HG03521 (cell line): ENCODE measurements around the gene INS.
"Not testable (repeated sequence)": the region's sequence is repeated elsewhere in the genome, so short reads cannot be mapped to it uniquely, and the experiment has no call there.

Experiments used
- ATAC-seq: cut with Tn5 transposase; IDR thresholded peaks from one replicate; pipeline ENCODE4 v1.9.1; 2021; ENCODE audit warnings: mild to moderate bottlenecking, moderate library complexity; ENCODE audit not compliant: unreplicated experiment

Gene INS

DNA sequence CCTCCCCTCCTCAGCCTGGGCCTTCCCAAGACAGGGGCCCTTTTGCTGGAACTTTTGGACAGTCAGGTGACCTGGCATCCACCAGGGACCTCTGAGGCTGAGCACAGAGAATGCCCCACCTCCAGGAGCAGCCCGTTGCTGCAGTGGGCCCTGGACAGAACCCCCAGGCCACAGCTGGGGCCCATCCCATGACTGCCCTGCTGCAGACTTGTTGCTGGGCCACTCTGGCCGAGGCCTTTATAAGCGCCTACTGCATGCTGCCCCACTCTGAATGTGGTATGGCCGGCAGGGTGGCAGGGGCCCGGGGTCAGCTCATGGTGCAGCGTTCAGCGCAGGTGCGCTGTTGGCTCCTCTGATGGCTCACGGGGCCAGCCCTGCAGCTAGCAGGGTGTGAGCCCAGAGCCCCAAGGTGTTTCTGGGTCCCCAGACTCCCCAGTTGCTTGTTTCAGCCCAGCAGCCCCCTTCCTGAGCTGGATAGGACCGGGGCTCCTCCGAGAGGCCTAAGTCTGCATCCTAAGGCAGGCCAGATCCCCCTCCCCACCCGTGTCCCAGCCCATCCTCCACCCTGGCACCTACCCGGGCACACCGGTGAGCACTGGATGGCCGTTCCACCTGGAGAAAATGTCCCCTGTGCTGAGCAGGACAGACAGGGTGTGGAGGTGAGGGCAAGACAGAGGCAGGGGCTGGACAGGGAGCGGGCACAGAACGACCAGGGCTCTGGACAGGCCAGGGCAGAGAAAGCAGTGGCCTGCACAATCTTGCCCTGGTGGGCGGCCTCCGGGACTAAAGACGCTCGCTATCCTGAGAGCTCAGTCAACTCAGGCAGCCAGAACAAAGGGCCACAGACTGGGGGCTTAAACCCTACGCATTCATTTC lies 38.7 kb upstream of the INS start:
- no peak for ATAC-seq

DNA sequence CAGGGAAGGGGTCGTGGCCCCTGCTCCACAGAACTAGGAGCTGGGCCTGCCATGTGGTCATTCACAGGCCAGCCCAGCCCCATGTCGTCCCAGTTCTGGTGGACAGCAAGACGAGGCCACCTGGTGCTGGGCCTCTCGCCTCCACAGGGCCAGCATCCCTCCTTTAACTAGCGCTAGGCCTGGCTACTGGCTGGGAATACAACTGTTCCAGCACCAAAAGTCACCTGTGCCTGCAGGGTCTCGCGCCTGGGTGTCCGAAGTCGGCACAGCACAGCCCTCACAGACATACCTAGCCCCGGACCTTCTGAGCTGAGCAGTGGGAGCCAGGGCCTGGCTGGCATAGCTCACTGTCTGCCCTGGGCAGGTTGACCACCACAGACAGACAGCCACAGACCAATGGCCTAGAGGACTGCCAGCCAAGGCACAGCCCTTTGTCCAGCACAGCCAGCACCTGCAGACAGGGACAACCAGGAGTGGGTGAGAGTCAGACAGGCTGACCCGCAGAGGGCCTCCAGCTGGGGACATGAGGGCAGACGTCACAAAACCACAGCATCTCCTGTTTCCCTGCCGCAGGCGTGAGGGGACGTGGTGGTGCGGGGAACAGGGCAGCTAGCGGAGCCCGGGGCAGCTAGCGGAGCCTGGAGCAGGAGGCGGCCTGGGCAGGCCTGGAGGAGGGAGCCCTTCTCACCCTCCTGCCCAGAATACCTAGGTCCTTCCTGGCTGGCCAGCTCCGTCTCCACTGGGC lies 37.8 kb upstream of the INS start:
- no peak for ATAC-seq

DNA sequence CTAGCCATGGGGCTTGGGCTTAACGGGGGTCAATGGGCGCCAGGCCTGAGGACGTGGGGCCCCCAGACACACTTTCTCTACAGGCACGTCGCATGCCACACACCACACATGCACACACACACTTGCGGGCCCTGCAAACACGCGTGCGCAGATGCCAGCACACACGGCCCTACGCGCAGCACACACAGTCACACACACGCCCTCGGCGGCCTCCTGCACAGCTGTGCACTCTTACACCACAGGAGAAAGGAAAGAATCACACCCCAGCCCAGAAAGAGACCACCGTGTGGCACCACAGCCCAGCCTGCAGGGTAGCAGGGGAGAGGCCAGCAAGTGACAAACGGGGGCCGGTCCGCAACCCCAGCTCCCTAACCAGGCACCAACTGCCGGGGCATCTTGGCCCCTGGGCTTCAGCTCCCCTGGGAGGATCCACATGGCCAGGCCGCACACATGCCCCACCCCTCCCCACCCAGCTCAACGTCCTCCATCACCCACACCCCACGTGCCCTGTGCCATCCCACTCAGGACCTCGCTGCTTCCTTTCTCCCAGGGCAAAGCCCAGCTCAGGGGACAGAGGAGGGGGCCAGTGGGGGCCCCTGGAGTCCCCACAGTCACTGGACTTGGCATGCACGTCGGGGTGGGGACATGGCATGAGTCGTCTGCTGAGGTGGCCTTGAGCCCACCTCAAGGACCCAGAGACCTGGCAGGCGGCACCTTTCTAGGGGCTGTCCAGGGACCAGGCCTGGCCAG lies 36.9 kb upstream of the INS start:
- no peak for ATAC-seq

DNA sequence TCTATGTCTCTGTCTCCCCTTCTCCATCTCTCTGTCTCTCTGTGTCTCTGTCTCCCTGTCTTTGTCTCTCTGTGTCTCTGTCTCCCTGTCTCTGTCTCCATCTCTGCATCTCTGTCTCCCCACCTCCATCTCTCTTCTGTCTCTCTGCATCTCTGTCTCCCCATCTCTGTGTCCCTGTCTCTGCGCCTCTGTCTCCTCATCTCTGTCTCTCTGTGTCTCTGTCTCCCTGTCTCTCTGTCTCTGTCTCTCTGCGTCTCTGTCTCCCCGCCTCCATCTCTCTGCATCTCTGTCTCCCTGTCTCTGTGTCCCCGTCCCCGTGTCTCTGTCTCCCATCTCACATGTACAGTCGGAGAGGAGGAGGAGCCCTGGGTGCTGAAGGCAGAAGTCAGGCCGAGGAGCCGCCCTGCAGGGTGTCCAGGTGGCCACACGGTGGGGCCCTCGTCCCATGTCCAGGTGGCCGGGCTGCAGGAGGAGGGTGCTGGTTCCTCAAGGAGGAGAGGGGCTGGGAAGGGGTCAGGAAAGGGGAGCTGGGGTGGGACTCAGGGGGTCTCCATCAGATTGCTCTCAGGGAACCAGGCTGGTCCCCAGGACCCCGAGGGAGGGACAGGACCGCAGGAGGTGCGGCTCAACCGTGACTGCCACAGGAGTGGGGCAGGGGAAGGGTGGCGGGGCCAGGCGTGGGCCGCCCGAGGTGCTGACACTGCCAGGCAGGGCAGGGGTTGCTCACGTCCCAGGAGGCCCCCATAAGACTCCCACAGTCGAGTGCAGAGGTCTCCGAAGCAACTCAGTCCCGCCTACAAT lies 36.2 kb upstream of the INS start:
- no peak for ATAC-seq

DNA sequence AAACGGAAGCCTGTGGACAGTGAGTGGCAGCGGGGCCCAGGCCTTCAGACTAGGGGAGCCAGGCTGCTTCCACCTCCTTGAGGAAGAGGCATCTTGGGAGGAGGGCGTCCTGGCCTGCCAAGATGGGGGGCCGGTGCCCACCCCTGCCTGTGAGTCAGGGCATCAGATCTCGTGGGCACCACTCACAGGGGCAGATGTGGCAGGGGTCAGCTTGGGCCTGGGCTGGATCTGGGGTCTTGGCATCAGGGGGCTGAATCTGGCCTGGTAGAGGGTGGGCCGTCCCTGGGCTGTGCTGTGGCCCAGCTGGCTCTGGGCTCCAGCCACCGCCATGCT lies 34.7 kb upstream of the INS start:
- no peak for ATAC-seq

DNA sequence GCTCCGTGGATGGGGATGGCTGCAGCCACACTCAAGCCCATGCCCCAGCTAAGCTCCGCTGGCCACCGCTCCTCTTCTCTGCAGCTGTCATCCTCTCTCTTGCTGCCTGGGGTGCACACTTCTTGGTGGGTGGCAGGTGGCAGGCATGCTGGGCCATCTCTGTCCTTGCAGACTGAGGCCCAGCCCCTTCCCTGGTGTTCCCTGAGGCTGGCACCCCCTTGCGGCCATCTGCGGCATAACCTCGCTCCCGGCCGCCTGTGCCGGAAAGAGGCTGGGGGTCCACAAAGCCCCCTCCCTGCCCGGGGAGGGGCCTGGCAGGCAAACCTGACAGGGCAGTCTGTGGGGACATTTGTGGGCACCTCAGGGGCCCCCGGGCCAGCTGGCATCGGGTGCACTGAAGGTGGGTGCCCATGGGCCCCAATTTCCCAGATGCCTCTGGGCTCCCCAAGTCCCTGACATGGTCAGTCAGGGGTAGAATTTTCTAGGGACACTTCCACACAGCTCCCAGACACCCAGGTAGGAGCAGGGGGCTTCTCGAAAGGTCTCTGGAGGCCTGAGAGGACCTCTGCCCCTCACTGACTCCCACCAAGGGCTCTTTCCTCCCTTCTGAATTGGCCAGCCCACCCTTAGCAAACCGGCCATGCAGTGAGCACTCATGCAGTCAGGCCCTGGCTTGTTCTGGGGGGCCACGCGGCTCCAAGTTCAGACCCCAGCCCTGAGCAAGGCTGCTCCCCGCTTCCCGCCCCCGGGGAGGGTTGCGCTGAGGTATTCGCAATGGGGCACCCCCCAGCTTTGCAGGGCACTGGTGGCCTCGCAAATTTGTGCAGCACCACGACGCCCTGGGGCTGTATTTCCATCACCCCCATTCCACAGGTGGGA lies 34.1 kb upstream of the INS start:
- no peak for ATAC-seq

DNA sequence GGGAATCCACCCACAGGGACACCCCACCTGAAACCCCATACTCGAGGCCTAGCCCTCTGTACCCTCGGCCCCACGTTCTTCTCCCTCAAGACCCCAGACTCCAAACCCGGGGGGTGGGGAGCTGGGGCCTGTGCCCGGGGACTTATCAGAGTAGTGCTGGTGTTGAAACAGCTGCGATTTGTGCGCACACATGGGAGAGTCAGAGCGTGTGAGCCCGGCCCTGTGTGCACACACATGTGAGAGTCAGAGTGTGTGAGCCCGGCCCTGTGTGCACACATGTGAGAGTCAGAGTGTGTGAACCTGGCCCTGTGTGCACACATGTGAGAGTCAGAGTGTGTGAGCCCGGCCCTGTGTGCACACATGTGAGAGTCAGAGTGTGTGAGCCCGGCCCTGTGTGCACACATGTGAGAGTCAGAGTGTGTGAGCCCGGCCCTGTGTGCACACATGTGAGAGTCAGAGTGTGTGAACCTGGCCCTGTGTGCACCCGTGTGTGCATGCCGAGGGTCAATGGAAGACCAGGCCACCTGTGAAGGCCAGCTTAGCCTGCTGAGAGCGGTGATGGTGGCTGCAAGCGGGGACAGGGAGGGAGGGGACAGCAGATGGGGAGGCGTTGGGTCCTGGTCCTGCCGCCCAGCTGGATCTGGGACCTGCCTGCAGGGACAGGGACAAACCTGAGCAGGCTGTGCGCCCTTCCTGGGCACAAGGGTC lies 33.0 kb upstream of the INS start:
- ATAC-seq: not testable (repeated sequence)

DNA sequence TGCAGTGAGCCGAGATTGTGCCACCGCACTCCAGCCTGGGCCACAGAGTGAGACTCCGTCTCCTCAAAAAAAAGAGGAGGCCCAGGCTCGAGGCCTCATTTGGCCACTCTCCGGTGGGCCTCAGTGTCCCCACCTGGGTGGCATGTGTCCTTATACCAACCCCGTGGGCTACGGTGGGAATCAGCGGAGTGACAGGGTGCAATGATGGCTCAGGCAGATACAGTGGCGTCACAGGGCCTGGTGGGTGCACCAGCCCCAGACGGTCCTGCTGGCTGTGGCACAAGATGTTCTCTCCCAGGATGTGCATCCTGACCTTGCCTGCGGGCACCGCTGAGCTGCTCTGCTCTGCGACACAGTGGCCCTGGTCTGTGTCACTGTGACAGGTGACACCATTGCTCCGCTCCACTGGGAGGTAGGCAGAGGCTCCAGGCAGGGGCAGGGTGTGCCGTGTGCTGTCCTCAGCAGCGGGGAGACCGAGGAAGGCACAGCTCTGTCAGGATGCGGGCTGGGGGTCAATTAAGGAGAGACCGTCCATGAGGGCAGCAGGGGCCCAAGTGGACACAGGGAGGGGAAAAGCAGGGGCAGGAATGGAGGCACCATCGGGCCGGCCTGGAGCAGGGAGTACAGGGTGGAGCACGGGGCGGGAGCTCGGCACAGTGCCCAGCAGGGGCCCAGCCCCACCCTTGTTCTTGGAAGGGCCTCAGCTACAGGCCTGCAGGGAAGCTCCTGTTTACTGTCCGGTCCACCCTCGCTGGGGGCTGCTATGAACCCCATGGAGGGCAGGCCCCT lies 32.3 kb upstream of the INS start:
- no peak for ATAC-seq

DNA sequence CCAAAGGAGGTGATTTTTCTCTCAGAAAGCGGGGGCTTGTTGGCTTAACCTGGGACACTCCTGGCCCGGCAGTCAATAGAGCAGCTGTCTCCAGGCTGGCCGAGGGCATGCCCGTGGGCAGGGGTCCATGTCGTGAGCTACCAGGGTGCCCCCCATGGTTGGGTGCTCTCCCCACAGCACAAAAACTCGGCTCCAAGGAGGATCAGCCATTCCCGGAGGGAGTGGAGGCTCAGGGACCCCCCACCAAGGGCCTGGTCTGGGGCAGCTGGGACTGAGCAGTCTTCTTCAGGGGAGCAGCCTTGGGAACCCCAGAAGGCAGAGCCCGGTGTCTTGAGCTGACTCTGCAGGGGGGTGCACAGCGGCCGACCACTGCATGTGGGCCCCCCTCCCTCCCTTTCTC lies 31.4 kb upstream of the INS start:
- ATAC-seq: no peak

DNA sequence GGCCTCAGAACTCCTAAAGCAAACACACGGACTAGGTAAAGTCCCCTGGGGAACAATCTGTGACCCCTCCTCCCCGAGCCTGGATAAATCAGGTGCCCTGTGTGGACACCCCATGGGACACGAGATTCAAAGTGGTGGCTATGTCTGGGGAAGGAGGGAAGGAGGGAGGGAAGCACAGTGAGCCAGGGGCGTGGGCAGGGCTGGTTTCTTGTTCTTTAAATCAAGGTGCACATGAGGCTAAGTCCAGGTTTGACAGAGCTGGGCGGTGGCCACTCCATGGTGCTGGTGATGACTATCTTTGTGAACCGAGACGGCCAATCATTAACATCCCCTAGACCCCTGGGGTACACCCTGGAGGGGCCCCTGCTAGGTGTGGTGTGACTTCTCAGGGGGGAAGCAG lies 30.9 kb upstream of the INS start:
- ATAC-seq: no peak

DNA sequence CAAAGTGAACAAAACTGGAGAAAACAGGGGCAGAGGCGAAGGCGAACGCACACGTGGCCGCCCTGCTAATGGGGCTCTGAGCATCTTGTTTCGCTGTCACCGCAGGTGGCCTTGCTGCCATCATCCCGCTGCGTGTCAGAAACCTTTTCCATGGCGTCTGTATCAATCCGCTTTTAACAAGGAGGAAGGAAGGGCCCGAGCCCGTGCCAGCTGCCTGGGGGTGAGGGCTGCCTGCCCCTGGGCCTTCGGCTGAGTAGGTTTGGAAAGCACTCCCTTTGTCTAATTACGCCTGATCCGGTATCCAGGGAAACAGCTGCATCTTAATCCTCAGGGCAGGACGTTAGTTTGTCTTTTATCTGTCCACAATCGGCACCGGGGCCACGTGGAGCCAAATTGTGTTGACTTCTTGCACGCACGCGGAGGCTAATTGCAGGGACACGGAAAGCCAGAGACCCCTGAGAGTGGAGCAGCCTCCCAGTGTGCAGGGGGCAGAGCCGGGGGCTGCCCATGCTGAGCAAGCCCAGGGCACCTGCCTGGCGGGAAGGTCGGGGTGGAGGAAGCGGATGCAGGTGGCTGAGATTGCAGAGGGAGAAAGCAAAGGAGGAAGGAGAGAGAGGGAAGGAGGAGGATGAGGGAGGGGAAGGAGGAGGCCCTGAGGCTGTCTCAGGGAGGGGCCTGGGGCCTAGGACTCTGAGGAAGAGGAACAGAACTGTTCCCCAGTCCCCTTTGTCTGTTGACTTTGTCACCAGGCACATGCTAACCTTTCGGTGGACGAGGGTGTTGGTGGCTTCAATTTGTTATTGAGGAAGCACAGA lies 29.9 kb upstream of the INS start:
- no peak for ATAC-seq

DNA sequence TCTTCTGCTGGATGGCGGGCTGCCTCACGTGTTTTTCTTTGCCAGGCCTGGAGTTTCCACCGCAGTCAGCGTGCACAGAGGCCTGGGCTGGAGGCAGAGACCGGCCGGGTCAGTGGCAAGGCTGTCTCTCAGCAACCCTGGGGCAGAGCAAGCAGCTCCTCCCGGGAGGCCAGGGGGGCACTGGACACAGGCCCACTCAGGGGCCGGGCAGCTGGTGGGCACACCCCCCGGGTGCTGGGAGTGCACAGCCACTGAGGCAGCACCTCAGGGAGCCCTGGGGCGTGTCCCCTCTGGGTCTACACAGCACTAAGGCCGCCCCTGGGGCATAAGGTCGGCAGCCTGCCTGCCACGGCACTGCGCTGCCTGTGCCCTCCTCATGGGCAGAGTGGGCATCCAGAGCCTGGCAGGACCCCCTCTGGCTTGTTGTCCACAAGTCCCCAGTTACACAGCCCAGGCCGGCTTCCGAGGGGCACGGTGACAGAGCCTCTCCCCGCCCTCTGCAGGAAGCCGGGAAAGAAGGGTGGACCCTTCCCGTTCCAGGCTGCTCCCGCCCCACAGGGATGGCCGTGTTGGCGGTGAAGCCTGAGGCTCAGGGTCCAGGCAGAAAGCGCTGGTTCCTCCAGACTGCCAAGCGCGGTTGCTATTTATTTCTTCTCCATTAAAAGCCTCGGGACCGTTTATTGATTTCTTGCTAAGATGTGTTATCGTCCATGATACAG lies 29.1 kb upstream of the INS start:
- no peak for ATAC-seq

DNA sequence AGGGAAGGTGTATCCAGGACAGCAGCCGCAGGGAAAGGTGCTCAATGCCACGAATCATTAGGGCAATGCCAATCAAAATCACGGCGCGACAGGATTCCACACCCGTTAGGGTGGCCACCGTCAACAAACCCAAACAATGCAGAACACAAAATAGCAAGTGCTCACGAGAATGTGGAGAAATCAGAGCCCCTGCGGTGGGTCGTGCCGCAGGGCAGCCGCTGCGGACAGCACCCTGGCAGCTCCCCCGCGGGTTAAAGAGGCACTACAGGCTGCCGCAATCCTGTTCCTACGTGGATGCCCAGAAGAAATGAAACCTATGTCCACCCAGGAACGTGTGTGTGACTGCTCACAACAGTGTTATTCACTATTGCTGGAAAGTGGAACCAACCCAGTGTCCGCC lies 27.7 kb upstream of the INS start:
- no peak for ATAC-seq

DNA sequence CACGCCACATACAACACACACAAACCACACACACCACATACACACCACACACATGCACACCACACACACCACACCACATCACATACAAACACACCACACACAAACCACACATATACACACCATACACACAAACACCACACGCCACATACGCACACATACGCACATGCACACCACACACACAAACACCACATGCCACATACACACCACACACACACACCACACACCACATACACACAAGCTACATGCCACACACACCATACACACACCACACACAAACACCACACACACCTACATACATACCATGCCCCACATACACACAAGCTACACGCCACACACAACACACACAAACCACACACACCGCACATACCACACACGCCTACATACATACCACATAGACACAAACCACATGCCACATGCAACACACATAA lies 26.3 kb upstream of the INS start:
- ATAC-seq: no peak

DNA sequence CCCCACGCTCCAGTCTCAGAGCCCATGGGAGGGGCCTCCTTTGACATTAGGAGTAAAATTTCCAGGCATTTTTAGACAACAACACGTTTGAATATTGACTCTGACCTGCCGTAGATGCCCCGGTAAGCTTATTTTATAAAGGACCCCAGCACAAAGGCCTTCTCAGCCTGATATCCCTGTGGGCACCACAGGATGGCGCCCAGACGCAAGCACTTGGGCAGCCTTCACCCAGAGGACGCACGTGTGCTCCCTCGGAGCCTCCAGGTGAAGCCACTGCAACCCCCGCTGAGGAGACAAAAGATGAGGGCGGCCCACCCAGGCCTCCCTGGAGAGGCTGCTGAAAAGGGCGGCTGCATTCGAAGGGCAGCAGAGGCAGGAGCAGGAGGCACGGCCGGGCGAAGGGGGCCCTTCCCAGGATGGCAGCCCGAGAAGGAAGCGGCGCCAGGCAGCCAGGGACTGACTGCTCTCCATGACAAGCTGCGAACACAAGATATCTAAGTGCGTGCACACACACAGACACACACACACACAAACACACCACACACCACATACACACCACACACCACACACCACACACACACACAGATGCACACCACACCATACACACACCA lies 25.8 kb upstream of the INS start:
- no peak for ATAC-seq

DNA sequence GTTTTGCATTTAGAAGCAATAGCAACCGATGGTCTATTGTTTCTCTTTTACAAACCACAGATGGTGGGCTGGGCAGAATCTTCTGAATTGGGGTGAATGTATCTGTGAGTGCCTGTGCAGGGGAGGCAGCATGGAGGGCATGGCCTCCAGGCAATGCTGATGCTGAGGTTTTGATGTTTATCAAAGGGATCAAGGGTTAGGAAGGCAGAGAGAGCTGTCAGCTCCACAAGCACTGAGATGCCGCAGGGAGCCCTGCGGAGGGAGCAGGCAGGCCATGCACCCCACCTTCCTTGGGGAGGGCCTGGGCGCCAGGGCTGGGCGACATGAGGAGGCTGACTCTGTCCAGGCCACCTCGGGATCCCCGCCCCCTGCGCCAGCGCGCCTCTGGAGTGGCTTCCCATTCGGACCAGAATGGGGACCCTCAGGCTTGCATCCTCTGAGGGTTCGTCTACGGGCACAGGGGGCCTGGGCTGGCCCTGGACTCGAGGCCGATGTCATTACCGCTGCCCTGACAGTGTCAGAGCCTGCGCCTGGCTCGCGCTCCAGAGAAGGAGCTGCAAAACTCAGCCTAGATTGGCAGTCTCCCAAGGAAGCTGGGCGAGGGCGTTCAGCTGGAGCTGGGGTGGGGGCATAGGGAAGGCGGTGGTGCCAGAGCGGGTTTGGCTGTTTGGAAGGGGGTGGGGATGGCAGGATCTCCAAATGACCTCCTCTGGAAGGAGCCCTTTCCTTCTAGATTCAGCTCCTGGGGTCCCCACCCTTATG lies 24.5 kb upstream of the INS start:
- ATAC-seq: no peak
